ENCODE data around the gene FOXC2. TPM values are rescaled to one million over a fixed set of nuclear protein-coding genes. Genes with fewer than 3 reads are reported as not detected.

FOXC2 gene
- total RNA-seq, 1 experiment from 2014 or later = 14.9 TPM

- ATAC-seq (peak; percentile 89), DNase-seq (ENCODE audit: low read depth, low spot score) (no peak)
- Histone ChIP-seq H3K27me3 (ENCODE audit: control insufficient read depth, insufficient read depth, low read length) (no peaks in the 10 kb centered on the region), H3K4me3 (ENCODE audit: low read depth in 2 of 2, low read length in 2 of 2) (no peak overlapping the region), H3K9me3 (ENCODE audit: control insufficient read depth, insufficient read depth, low read depth, low read length) (no peaks in the 10 kb centered on the region), H3K27ac (ENCODE audit: low read length) (peak overlapping the region; percentile 61), H3K4me1 (ENCODE audit: control insufficient read depth, insufficient read depth, low read length) (peaks cover 19% of the 10 kb centered on the region), H3K36me3 (ENCODE audit: control insufficient read depth, insufficient read depth, low read length) (no peaks in the 10 kb centered on the region)
- in situ Hi-C loops (cut with HindIII; ENCODE audit: low pct_unique_long_range_greater_than_20kb, low sequenced_read_pairs) (no loop called here), intact Hi-C loops (cut with micrococcal nuclease; ENCODE audit: unreplicated experiment) (no loop called here)
- TF ChIP-seq SIN3A (IDR thresholded peaks at IDR 0.05; ENCODE audit: borderline replicate concordance, insufficient read depth, low read depth, low read length) (no peak), TCF7L2 (IDR thresholded peaks at IDR 0.05; ENCODE audit: low read depth, low read length) (no peak), POLR2AphosphoS5 (IDR thresholded peaks at IDR 0.05; ENCODE audit: low read depth, low read length) (no peak), REST (IDR thresholded peaks at IDR 0.05; ENCODE audit: insufficient read depth in 1 of 2, low read depth in 2 of 2, low read length in 1 of 2) (no peak), CTCF (IDR thresholded peaks at IDR 0.05) (no peak)
- no TSS peak for BruUV-seq (replicated peaks)
- ChIA-PET POLR2A (no interaction called here), CTCF (no interaction called here)
These were observed 24.0 kb downstream of the FOXC2 start for GRCh38 chr16:86590501-86591144.

- ChIA-PET CTCF (no interaction called here), POLR2A (no interaction called here)
- Histone ChIP-seq H3K27me3 (ENCODE audit: control insufficient read depth, insufficient read depth, low read length) (no peaks in the 10 kb centered on the region), H3K9me3 (ENCODE audit: control insufficient read depth, insufficient read depth, low read depth, low read length) (no peaks in the 10 kb centered on the region), H3K27ac (ENCODE audit: low read length) (peak overlapping the region; percentile 61; the same call in 1 of the 2 replicates), H3K36me3 (ENCODE audit: control insufficient read depth, insufficient read depth, low read length) (no peaks in the 10 kb centered on the region), H3K4me1 (ENCODE audit: control insufficient read depth, insufficient read depth, low read length) (peaks cover 12% of the 10 kb centered on the region), H3K4me3 (ENCODE audit: low read depth in 2 of 2, low read length in 2 of 2) (no peak overlapping the region)
- in situ Hi-C loops (cut with HindIII; ENCODE audit: low pct_unique_long_range_greater_than_20kb, low sequenced_read_pairs) = no loop called here
- intact Hi-C loops (cut with micrococcal nuclease; ENCODE audit: unreplicated experiment) = no loop called here
- TF ChIP-seq SIN3A (IDR thresholded peaks at IDR 0.05; ENCODE audit: borderline replicate concordance, insufficient read depth, low read depth, low read length) (no peak), CTCF (IDR thresholded peaks at IDR 0.05) (no peak), TCF7L2 (IDR thresholded peaks at IDR 0.05; ENCODE audit: low read depth, low read length) (no peak), REST (IDR thresholded peaks at IDR 0.05; ENCODE audit: insufficient read depth in 1 of 2, low read depth in 2 of 2, low read length in 1 of 2) (no peak), POLR2AphosphoS5 (IDR thresholded peaks at IDR 0.05; ENCODE audit: low read depth, low read length) (no peak)
- DNase-seq (ENCODE audit: low read depth, low spot score) (no peak), ATAC-seq (no peak)
- no TSS peak for BruUV-seq (replicated peaks)
These were observed 24.6 kb downstream of the FOXC2 start for GRCh38 chr16:86591270-86591669.

Measured in Panc1 (cell line).